Dermis blood vessel endothelial cell (primary cell): Measurements from ENCODE around the gene GPR37. TPM values are rescaled to one million over a fixed set of nuclear protein-coding genes. Genes with fewer than 3 reads are reported as not detected.

Experiments used
- DNase-seq: peaks from one replicate; pipeline ENCODE4 v3.0.0; 2010
- total RNA-seq: library from RNA; depleted of rRNA; stranded (reverse); fragments of >200 nt; gene quantifications from 2 replicates; pipeline ENCODE4 v1.2.3, GENCODE V29; 2014

Gene GPR37
- total RNA-seq, 1 donor from 2014 or later: 0.17 TPM

- DNase-seq: no peak
Measured at GRCh38 chr7:124724079-124724478, 41.5 kb downstream of the GPR37 start.

GRCh38 chr7:124723012-124723411 lies 42.6 kb downstream of the GPR37 start:
- peak; percentile 5 for DNase-seq

- DNase-seq: peak; percentile 0
Measured at GRCh38 chr7:124722292-124722691, 43.3 kb downstream of the GPR37 start.

- no peak for DNase-seq
Measured at GRCh38 chr7:124720195-124720594, 45.4 kb downstream of the GPR37 start.

- no peak for DNase-seq
Measured at GRCh38 chr7:124718032-124718766, 47.4 kb downstream of the GPR37 start.

GRCh38 chr7:124716894-124717293 lies 48.7 kb downstream of the GPR37 start:
- no peak for DNase-seq

- DNase-seq: no peak
Measured at GRCh38 chr7:124713086-124713485, 52.5 kb downstream of the GPR37 start.

GRCh38 chr7:124712017-124712416 lies 53.6 kb downstream of the GPR37 start:
- DNase-seq: no peak

GRCh38 chr7:124702385-124702784 lies 63.2 kb downstream of the GPR37 start:
- no peak for DNase-seq

GRCh38 chr7:124701955-124702354 lies 63.6 kb downstream of the GPR37 start:
- no peak for DNase-seq

GRCh38 chr7:124700655-124701054 lies 64.9 kb downstream of the GPR37 start:
- DNase-seq: no peak

GRCh38 chr7:124698964-124699363 lies 66.6 kb downstream of the GPR37 start:
- no peak for DNase-seq

GRCh38 chr7:124697746-124698145 lies 67.8 kb downstream of the GPR37 start:
- DNase-seq: no peak

Other genes with a start within 250 kb of the GPR37 start
- gene POT1, start 164.0 kb upstream of the GPR37 start, total RNA-seq: 26.4 and 35.2 TPM in 2 replicates